Umbilical cord (tissue), 2 donors: ENCODE data around the gene BTN1A1. TPM values are rescaled to one million over a fixed set of nuclear protein-coding genes. Genes with fewer than 3 reads are reported as not detected.
A peak's percentile ranks its signal among the peaks of the same experiment; 100 is the strongest.
"Not testable (repeated sequence)": the region's sequence is repeated elsewhere in the genome, so short reads cannot be mapped to it uniquely, and the experiment has no call there.

Experiments used
- DNase-seq: peaks from one replicate; pipeline ENCODE4 v3.0.0-alpha.2; 2015; ENCODE audit warnings: low spot score
- total RNA-seq: library from RNA; depleted of rRNA; stranded (reverse); fragments of >200 nt; gene quantifications from one replicate; pipeline ENCODE4 v1.2.3, GENCODE V29; 2014; ENCODE audit warnings: low replicate concordance; ENCODE audit not compliant: insufficient read depth

Gene BTN1A1
- total RNA-seq, 1 donor from 2014 or later = 0.72 TPM

- peak; percentile 94 for DNase-seq
These were observed 37.2 kb downstream of the BTN1A1 start for GRCh38 chr6:26537160-26537845.

DNA sequence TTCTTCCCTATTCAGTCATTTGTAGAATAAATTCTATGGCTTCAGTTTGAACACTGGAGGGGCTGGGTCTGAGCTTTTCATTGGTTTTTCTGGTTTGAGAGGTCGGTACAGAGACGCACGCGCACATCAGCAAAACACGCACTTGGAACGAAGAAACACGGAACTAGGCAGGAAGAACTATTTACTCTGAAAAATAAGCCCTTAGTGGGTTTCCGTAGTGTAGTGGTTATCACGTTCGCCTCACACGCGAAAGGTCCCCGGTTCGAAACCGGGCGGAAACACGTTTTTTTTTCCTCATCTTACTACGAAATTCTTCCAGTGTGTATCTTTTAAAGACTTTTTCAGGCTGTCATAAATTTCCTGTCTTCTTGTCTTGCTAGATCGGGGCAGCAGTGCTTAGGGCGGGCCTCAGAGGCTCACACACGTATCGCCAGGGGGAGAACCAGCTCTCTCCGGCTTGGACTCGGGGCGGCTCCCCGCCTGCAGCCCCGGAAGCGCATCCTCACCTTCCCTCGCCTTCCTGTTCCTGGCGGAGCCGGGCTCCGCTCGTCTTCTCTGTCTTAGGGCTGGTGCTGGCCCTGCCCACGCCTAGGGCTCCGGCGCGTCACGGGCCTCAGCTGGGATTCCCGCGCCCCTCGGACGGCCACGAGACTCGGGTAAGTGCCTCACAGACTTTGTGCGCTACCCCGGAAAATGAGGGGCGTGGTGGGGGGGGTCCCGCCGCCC, 37.9 kb downstream of the BTN1A1 start, which contains the start of gene HMGN4:
Gene HMGN4, plus strand, starts transcription at position 521 of the 726 bp plus-strand sequence. CDS start 6,841 bp downstream, outside the sequence.
- DNase-seq = peak; percentile 97

DNA sequence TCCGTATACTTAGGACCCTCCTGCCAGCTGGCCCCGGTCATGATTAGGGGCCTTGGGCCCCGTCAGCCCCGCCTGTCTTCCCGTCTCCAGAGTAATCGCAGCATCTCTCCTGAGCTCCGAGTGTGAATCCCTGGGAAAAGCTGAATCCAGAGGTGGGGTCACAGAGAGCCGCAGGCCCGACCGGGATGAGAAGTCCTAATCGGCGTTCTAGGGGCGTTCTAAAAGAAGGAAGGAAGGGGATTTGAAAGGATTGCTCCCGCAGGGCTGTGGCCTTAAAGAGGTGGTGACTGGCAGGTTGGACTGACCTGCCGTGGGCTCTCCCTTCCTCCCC, 38.4 kb downstream of the BTN1A1 start:
- no peak for DNase-seq

DNA sequence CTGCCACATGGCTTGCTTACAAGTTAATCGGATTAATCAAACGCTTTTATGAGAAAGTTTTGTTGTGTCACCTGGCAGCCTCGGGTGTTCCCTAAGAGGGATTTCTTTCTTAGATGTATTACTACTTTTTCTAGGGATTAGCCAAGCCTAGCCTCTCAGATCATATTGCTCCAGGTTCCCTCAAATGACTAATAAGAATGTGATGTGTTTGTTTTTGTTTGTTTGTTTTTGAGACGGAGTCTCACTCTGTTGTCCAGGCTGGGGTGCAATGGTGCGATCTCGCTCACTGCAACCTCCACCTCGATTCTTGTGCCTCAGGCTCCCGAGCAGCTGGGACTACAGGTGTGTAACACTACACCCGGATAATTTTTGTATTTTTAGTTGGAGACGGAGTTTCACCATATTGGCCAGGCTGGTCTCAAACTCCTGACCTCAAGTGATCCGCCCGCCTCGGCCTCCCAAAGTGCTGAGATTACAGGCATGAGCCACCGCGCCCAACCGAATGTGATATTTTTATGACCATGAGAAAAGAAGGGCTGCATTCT, 39.0 kb downstream of the BTN1A1 start:
- DNase-seq = no peak

DNA sequence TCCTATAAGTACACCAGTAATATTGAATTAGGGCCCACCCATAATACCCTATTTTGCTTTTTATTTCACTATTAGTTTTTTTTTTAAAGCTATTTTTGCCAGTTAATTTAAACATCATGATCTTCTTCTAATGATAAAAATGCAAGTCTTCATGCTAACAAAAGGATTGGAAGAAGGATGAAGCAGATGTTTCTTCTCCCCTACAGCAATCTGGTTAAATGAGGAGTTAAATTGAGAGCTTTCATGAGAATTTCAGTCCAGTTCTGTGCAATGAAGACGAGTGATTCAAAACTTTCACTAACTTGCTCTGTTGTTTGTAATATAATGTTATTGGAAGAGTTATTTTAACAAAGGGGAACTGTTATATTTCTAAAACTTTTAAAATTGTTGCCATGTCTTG, 41.5 kb downstream of the BTN1A1 start:
- DNase-seq = no peak

GRCh38 chr6:26543953-26544352, 43.9 kb downstream of the BTN1A1 start:
- no peak for DNase-seq

DNA sequence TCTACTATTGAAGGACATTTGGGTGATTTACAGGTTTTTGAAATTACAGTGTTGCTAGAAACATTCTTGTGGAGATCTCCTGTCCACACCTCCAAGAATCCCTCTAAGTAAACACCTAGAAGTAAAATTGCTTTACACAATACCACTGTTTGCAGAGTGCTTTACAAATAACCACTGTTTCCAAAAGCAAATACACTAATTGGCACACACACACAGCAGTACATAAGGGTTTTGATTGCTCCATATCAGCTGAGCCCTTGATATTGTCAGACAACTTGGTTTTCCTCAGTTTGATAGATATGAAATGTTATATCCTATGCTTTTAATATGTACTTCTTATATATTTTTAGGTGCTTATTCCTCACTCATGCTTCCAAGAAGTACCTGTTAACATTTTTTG, 44.4 kb downstream of the BTN1A1 start:
- DNase-seq = no peak

DNA sequence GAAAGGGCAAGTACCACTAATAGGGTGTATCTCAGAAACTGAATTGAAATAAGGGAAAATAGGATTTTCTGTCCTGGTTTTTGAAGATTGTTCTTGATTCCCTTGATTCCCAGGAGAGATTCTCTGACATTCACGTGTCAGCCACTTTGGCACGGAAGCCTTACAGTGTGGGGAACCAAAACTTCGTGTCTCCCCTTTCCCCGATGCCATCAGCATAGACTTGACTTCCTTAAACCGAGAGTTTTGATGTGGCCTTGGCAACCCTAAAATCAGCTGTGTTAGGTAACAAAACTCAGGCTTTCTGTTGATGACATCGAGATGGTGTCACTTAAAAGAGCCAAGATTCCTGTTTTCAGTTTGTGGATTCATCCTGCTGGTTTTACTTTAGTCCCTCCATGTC, 45.5 kb downstream of the BTN1A1 start:
- no peak for DNase-seq

DNA sequence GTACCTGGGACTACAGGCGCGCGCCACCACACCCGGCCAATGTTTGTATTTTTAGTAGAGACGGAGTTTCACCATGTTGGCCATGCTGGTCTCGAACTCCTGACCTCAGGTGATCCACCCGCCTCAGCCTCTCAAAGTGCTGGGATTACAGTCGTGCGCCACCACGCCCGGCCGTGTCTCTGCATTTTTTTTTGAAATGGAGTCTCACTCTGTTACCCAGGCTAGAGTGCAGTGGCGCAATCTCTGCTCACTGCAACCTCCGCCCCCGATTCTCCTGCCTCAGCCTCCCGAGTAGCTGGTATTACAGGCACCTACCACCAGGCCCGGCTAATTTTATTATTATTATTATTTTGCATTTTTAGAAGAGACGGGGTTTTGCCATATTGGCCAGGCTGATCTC, 47.3 kb downstream of the BTN1A1 start:
- DNase-seq = not testable (repeated sequence)

DNA sequence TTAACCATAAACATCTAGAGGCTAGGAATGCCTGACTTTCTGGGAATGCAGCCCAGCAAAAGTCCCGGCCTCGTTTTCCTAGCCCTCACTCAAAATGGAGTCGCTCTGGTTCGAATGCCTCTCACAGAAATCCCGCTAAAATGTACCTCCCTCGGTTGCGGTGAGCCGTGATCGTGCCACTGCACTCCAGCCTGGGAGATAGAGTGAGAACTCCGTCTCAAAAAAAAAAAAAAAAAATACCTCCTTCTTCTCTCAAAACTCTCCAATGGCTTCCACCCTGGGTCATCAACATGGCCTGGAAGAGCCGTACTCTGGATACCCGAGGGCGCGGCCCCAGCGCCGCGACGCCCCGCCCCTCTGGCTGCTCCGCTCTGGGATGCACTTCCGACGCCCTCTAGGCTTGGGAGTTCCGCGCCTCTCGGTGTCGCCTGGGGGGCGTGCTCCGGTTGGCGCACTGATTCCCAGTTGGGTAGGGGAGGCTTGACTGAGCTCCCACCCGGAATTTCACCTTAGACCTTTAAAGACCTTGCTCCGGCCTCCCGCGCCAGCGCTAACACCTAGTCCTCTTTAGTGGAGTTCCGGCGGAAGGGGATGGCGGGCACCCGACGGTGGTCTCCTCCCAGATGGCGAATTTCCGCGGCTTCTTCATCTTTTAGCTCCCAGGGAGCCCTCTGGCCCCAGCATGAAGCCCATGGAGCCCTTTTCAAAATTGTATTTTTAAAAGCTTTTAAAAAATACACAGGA, 50.3 kb downstream of the BTN1A1 start:
- peak; percentile 74 for DNase-seq

- no peak for DNase-seq
These were observed 52.1 kb downstream of the BTN1A1 start for GRCh38 chr6:26552205-26552604.

GRCh38 chr6:26552640-26553188, 52.6 kb downstream of the BTN1A1 start:
- DNase-seq = no peak

DNA sequence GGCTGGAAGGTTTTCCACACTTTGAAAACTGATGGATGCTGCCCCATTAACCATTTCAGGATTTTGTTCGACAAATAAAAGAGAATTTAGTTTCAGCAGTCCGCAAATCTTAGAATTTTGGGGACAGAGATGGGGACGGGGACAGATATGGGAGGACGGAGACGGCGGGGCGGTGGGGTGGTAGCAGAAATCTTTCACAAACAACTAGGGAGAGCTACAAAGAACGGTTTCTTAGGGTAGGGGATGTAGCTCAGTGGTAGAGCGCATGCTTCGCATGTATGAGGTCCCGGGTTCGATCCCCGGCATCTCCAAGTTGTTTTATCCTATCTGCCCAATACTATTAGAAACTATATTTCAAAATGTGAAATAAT, 53.1 kb downstream of the BTN1A1 start:
- peak; percentile 78 for DNase-seq

- peak; percentile 88 for DNase-seq
These were observed 53.7 kb downstream of the BTN1A1 start for GRCh38 chr6:26553635-26554446.

- DNase-seq = no peak
These were observed 54.3 kb downstream of the BTN1A1 start for GRCh38 chr6:26554447-26554696.

GRCh38 chr6:26554697-26555504, 54.8 kb downstream of the BTN1A1 start:
- peak; percentile 69 for DNase-seq

DNA sequence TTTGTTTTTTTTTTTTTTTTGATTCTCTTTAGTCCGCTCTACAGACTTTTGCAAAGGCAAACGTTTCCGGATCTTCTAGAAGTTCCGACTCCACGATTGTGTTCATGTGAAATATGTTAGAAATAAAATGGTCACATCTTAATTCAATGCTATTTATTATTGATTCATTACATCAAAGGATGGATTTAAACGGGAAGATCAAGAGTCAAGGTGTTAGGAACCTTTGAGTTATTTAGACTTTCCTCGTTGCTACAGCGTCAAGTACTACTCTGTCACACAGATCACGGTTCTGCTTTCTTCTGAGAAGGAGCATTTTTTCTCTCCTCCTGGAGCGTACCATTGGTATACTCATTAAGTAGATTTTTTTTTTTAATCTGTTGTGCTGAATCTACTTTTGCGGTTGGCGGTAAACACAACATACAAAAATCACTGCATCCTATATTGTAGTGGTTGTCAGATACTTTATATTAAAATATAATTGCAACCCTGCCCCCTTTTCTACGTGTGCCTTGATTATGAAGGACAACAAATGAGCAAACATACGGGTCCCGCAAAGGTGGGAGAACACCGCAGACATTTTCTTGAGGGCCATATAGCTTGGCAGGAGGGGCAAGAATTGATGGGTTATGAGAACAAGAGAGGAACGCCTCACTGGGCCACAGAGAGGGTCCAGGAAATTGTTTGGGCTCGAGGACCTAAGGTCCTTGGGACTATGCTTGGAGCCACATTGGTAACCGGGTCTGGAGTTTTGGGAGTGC, 55.6 kb downstream of the BTN1A1 start:
- DNase-seq = no peak

GRCh38 chr6:26556263-26557070, 56.4 kb downstream of the BTN1A1 start:
- DNase-seq = peak; percentile 73
